HG02938 (cell line): ENCODE measurements around the gene SHROOM3.

Source experiments
- ATAC-seq: cut with Tn5 transposase; IDR thresholded peaks from one replicate; pipeline ENCODE4 v1.9.1; 2021; ENCODE audit warnings: mild to moderate bottlenecking, moderate library complexity; ENCODE audit not compliant: unreplicated experiment

Gene SHROOM3

DNA sequence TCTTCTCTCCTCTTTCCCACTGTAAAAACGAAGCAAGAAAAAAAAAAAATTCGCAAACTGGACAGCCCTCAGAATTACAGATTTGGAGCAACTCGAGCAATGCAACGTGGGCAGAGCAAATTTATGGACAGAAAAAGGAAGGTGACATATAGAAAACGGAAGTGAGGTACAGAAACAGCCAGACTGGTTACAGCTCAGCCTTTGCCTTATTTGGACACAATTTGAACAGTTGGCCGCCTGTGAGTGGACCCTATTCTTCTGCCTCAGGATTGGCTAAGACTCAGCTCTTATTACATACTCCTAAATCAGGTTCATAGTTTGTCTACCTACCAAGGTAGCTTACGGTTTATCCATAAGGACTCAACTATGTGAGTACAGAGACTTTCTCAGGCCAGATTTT lies 364.1 kb downstream of the SHROOM3 start:
- no peak for ATAC-seq

DNA sequence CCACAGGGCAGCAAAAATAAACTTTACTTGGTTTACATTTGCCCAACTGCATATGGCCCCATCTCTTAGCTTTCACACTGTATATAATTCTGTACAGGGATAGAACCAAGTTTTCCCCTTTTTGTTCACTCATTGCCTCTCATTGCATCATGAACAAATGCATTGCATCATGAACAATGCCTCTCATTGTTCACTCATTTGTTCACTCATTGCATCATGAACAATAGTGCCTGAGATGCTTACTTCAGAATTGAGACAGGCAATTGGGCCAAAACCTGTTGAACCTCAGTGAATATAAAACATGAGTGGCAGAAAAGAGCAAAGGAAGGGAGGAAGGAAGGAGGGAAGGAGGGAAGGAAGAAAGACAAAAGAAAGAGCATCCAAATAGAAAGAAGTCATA lies 364.7 kb downstream of the SHROOM3 start:
- no peak for ATAC-seq

DNA sequence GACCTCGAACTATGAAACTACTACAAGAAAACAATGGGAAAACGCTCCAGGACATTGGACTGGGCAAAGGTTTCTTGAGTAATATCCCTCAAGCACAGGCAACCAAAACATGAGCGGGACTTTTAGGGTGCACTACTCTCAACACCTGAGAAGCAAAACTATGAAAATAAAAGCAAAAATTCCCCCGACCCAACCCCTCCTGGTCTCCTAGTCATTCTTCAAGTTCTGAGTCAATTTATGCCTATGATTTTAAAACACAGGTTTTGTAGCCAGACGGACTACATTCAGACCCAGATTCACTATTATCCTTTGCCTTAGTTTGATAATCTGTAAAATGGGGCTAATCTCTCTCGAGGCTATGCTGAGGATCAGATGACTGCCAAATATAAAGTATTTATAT lies 365.9 kb downstream of the SHROOM3 start:
- ATAC-seq = no peak

DNA sequence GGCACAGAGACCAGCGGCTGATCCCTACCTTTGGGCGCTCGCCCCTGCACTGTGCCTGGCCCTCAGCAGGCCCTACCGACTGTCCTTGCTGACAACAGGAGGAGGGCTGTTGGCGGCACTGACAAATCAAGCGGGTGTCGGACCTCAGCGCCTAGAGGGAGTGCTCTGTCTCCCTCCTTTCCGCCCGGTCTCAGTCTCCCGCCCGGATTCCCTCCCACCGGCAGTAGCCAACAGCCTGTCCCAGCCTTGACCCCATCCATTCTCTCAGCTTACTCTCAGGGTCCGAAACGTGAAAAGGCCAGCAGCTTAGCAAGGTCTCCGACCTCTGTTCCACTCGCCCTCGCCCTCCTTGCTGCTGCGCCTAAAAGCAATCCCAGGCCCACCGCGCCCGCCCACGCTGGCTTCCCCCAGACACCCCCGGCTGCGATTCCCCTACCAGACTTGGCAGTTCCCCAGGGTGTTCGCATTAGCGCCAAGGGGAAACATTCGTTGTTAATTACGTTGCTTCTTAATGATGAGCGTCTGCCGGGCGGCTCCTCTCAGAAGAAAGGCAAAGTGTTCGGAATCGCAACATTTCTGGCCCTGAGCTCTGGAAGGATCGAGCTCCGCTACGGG lies 366.7 kb downstream of the SHROOM3 start:
- no peak for ATAC-seq

DNA sequence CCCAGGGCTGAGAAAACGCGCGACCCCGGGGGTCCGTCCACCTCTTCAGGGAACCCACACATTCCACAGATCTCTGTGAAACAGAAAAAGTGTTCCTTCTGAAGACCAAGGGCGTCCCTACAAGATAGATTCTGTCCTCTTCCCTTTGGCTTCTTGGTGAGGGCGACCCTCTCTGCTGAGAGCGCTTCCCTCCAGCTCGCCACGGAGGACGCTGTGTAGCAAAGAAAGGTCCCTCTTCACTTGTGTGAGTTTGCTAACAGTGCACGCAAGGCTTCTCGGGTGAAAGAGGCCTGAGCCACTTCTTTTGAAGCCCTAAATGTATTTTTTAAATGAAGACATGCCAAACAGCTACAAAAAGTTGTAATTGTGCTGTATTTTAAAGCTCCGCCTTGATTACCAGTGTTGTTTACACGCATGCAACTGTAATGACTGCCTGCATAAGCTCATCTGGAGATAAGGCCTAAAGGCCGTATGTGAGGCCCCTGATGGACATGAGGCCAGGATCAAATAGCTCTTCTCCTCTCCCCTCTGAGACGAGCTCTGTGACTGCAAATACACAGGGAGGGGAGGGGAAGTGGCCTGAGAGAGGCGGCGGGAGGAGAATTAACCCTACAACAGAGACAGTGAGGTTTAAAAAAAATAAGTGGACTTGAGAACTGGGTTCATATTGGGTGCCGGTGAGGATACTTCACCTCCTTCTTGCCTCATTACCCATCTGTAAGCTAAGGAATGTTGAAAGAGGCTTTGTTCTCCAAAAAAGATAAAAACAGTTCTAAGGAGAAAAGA lies 367.4 kb downstream of the SHROOM3 start:
- ATAC-seq = no peak

DNA sequence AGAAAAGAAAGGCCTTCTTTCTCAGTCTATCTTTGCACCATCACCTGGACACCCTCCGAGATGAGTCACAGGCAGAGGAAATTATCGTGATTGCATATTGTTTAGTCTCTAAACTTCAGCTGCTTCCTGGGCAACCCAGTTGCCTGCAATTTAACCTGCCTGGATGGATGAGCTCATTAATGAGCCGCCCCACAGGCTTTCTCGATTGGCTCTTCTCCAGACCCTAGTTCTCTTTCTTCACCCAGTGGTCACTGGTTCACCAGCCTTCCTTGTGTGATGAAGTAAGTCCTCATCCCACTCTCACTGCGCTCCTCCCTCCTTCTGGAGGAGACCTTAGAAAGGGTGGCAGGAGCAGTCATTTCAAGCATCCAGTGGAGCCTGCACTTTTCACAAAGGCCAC lies 368.5 kb downstream of the SHROOM3 start:
- no peak for ATAC-seq

DNA sequence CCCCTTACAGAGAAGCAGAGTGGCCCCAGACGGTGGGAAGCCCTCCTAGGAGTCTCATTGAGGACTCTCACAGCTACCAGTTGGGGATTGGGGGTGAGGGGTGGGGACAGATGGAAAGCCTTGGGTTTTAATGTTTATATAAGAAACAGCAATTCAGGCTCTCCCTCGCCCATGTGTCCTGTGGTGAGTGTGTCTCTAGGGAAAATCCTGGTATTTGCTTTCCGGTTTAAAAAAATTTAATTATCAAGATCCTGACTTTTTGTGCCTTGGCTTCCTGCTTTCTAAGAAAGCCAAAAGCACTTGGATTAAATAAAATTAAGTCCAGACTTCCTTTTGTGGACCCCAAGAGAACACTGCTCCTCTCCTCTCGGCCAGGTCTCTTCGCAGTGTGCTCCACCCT lies 369.1 kb downstream of the SHROOM3 start:
- no peak for ATAC-seq

DNA sequence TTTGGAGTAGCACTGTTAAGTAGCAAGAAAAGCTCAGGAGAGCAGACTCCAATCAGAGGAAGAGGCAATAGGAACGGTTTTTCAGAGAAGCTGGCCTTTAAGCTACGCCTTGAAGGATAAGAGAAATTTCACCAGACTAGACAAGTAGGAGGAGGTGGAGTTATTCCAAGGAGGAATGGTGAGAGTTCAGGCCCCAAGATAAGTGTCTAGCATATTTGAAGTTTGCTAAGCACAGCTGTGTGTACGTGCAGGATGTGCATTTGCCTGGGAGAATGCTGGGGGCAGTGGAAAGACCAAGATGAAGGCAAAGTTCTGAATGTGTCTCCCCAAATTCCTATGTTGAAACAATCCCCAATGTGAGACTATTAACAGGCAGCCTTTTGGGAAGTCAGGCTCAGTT lies 371.3 kb downstream of the SHROOM3 start:
- ATAC-seq = no peak

DNA sequence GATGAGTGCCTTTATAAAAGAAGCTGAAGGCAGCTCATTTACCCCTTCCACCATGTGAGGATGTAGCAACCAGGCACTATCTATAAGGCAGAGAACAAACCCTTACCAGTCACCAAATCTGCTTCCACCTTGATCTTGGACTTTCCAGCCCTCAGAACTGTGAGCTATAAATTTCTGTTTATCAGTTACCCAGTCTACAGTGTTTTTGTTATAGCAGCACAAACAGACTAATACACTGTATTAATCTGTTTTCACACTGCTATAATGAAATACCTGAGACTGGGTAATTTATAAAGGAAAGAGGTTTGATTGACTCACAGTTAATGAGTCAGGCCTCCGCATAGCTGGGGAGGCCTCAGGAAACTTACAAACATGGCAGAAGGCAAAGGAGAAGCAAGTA lies 371.7 kb downstream of the SHROOM3 start:
- ATAC-seq = no peak

DNA sequence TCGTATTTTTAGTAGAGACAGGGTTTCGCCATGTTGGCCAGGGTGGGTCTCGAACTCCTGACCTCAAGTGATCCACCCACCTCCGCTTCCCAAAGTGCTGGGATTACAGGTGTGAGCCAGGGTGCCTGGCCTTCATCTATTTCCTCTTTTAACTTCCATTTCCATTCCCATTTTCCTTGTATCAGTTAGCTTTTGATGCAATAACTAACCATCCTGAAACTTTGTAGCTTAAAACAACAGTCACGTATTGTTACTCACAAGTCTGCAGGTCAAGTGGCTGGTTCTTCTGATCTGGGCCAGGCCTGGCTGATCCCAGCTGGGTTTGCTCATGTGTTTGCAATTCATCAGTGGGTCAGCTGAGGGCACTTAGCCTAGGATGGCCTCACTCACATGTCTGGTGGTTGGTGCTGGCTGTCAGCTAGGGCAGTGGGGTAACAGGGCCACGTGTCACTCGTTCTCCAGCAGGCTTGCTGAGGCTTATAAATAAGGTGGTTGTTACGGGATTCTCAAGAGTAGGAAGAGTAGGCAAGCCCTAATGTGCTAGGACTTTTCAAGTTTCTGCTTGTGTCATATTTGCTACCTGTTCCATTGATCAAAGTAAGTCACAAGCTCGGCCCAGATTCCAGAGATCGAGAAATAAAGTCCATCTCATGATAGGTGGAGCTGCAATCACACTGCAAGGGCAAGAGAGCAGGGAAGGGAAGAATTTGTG lies 374.7 kb downstream of the SHROOM3 start:
- no peak for ATAC-seq

DNA sequence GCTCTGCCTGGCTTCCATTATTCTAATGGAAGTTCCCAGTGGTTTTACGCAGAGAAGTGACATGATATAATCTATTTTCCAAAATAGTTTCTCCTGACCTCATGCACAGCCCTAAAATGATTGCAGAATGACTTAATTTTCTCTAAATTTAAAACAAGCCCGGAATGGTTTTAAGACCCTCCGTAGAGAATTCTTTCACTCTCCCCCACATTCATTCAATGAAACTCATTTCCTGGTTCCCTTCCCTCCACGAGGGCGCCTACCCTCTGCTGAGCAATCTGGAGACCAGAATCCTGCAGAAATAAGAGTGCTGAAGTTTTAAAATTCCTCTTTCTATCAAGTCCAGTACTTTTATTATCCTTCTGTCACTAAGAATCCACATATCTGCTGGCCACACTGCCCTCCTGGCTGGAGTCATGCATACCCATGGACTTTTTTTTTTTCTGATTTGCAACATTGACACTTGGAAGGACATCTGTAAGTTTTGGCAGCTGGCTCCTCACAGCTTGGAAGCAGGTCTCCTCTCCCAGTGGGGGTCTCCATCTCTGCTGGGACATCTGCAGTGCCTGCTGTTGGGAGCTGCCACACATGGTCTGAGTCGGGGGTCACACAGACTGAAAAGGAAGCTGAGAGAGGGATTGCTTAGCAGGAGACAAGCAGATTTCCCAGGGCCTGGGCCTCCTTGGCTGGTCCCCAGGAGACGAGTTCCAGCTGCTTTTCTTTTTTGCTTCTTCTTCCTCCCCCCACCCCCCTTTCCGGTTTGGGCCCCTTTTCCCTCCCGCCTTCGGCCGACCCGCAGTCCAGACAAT lies 376.8 kb downstream of the SHROOM3 start:
- ATAC-seq = no peak

DNA sequence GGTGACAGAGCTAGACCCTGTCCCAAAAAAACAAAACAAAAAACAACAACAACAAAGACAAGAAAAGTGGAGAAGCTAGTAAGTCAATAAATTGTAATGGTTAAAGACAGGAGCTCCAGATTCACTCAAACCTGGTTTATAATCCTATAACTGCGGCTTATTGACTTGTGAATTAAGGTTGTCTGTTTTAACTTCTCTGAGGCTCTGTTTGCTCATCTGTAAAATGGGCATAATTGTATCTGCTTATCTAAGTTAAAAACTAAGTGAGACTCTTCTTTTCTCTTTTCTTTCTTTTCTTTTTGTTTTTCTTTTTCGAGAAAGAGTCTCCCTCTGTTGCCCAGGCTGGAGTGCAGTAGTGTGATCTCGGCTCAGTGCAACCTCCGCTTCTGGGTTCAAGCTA lies 378.0 kb downstream of the SHROOM3 start:
- no peak for ATAC-seq

DNA sequence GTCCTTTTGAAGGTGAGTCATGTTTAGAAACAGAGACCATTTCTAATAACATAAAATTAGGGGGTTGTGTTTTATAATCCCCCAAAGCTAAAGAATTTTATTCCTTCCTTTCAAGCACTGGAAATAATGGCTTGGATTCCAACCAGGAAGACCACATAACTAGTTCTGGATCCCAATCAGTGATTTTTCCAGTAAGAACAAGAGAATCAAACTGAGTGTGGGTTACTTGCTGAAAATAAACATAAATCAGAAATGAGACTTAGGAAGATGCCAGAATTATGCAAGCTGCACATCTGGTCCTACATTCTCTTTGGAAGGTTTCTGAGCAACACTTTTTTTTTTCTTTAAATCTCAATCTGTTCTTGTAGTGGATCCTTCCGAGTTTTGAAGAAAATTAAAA lies 386.6 kb downstream of the SHROOM3 start:
- no peak for ATAC-seq

DNA sequence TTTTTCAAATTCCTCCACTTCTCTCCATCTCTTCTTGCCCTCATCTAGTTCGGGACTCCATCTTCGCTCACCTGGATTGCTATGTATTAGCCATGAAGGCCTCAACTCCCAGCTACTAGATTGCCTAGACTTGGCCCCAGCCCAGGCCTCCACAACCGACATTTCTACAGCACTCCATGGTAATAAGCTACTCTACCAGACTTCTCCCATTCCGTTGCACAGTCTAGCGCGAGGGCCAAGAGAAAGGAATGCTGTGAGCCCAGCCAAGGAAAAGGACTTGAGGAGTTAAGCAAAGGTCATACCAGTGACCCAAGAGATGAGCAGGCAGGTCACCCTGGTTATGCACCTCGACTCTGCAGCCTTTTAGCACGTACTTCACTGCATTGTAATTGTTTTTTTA lies 387.3 kb downstream of the SHROOM3 start:
- no peak for ATAC-seq

DNA sequence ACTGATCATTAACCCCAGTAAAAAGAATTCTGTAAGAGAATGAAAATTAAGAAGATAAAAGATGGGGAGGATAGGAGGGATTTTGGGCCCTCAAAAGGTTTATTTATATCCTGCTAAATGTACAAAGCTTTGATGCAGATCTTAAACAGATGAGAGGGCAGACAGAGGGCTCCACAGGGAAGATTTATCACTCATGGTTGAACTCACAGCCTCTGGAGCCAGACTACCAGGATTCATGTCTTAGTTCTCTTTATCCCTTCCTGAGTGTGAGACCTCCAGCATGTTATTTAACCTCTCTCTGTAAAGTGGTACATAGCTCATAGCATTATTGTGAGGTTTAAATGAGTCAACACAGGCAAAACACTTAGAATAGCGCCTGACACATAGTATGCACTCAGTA lies 388.5 kb downstream of the SHROOM3 start:
- ATAC-seq = no peak

DNA sequence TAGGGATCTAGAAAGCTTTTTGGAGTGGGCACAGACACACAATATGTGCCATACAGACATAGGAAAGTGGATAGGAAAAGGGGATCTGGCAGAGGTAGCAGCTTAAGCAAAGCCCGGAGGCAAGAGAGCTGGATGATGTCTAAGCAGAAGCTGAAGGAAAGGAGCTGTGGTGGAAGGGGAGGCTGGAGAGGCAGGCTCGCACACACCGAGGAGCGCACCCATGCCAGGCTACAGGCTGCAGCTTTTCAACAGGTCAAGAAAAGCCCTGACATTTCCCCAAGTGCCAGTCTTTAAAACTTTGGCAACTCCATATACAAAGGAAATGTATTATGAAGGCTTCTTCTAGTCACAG lies 395.6 kb downstream of the SHROOM3 start:
- ATAC-seq = no peak

DNA sequence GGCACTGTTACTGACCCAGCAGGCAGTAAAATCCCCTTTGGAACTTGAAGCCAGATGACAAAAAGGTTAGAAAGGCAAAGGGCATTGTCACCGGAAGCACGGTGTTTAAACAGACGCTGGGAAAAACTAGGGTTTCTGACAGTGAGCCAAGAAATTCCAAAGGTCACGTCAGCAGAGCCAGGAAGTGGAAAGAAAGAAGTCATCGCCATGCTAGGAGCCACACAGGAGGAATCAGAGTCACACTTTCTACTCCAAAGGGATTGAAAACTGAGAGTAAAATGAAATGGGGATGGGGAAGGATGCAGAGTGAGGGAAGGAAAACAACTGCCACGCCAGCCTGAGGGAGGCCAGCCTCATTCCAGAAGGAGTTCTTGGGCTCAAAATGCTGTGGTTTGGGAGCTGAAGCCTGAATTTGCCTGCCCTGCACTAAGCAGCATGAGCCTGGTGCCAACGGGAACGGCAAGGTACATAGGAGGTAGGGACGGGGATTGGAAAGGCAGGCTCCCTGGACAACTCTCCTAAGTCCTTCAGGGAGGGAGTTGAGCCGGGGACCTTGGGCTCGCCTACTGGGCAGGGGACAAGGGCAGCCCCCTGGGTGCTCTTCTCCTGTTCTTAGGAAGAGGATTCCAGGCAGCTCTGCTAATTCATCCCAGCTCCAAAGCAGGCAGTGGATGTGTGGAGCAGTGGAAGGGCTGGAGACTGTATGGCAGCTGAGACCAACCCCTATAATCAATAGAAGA lies 396.1 kb downstream of the SHROOM3 start:
- ATAC-seq = no peak

DNA sequence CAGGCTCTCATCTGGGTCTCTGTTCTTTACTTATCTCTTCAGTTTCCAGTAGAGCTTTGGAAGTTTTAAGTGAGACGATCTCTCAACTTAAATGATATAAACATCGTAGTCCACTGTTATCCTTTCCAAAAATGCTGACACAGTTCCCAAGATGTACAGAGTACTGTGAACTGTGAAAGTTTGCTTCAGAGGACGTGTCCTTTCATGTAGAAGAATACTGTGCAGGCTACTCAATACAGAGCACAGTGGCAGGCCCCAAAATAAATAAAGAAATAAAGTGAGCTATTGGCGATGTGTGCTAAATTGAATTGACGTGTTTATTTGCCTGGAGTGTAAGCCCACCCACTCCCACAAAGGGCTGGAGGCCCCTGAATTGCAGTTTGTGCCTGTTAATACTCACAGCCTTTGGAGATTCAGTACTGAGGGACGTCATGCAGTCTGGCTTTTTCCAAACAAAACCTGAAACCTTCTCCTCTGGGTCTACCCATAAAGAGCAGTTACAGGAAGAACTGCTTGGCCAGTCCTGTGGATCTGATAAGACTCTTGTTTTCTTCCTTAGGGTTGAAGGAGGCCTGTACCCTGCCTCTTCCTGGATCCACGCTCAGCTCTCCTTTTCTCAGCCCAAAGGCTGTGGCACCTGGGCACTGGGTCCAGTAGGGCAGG lies 396.8 kb downstream of the SHROOM3 start:
- ATAC-seq = no peak
